WI38 (cell line): Measurements from ENCODE around the gene SLC1A4.

Experiments used
- H3K4me3 ChIP-seq: 2 replicates; pipeline ENCODE4 v1.5.1; 2011; ENCODE audit warnings: low read depth, mild to moderate bottlenecking, control low read depth, low read length
- CTCF ChIP-seq: IDR thresholded peaks from 2 replicates; pipeline ENCODE4 v1.5.1; 2012; ENCODE audit warnings: low read depth, mild to moderate bottlenecking, control low read depth, low read length

The SLC1A4 gene

GRCh38 chr2:64989126-64989981 lies at the start of gene SLC1A4:
SLC1A4 (plus strand) TSS chr2:64989399; CDS start chr2:64989644, 245 bp downstream.
- TF ChIP-seq CTCF = no peak
- H3K4me3 ChIP-seq = peak within 1 kb of the TSS; percentile 75

- no peak overlapping the region for H3K4me3 ChIP-seq
- no peak for TF ChIP-seq CTCF
Observed at GRCh38 chr2:64941143-64941542, 48.1 kb upstream of the SLC1A4 start.

GRCh38 chr2:64941801-64942200 lies 47.4 kb upstream of the SLC1A4 start:
- no peak for TF ChIP-seq CTCF

GRCh38 chr2:64942693-64943092 lies 46.5 kb upstream of the SLC1A4 start:
- no peak overlapping the region for H3K4me3 ChIP-seq
- no peak for TF ChIP-seq CTCF

More at GRCh38 chr2:64941801-64942200, 47.4 kb upstream of the SLC1A4 start:
- no peak overlapping the region for H3K4me3 ChIP-seq

- H3K4me3 ChIP-seq = no peak overlapping the region
- TF ChIP-seq CTCF = no peak
Observed at GRCh38 chr2:64943387-64944150, 45.6 kb upstream of the SLC1A4 start.

GRCh38 chr2:64944484-64944883 lies 44.7 kb upstream of the SLC1A4 start:
- no peak for TF ChIP-seq CTCF

More at GRCh38 chr2:64944484-64944883, 44.7 kb upstream of the SLC1A4 start:
- no peak overlapping the region for H3K4me3 ChIP-seq
